ENCODE data around the gene ABR. TPM values are rescaled to one million over a fixed set of nuclear protein-coding genes. Genes with fewer than 3 reads are reported as not detected.

Gene ABR
- total RNA-seq, 1 experiment from 2014 or later: 172 TPM

GRCh38 chr17:1143573-1143972, 36.2 kb downstream of the ABR start:
- no peaks in the 10 kb centered on the region for H3K4me1 ChIP-seq (ENCODE audit: control insufficient read depth, insufficient read depth, low read length)
- H3K4me3 ChIP-seq (ENCODE audit: low read depth in 2 of 2, low read length in 2 of 2): no peak overlapping the region
- DNase-seq (ENCODE audit: low read depth, low spot score): no peak
- no TSS peak for BruUV-seq (replicated peaks)
- intact Hi-C loops (cut with micrococcal nuclease; ENCODE audit: unreplicated experiment): no loop called here
- no peak overlapping the region for H3K27ac ChIP-seq (ENCODE audit: low read length)
- TF ChIP-seq CTCF (IDR thresholded peaks at IDR 0.05) (no peak), POLR2AphosphoS5 (IDR thresholded peaks at IDR 0.05; ENCODE audit: low read depth, low read length) (no peak), REST (IDR thresholded peaks at IDR 0.05; ENCODE audit: insufficient read depth in 1 of 2, low read depth in 2 of 2, low read length in 1 of 2) (no peak), TCF7L2 (IDR thresholded peaks at IDR 0.05; ENCODE audit: low read depth, low read length) (no peak), SIN3A (IDR thresholded peaks at IDR 0.05; ENCODE audit: borderline replicate concordance, insufficient read depth, low read depth, low read length) (no peak)
- ATAC-seq: no peak
- POLR2A ChIA-PET: no interaction called here
- in situ Hi-C loops (cut with HindIII; ENCODE audit: low pct_unique_long_range_greater_than_20kb, low sequenced_read_pairs): no loop called here
- CTCF ChIA-PET: interaction anchor here (0.6 to 1.1 kb wide), 2 partner anchors 21 to 360 kb away, joined by 3 to 4 read pairs; no protein-coding TSS in a partner anchor
- H3K36me3 ChIP-seq (ENCODE audit: control insufficient read depth, insufficient read depth, low read length): no peaks in the 10 kb centered on the region
- no peaks in the 10 kb centered on the region for H3K9me3 ChIP-seq (ENCODE audit: control insufficient read depth, insufficient read depth, low read depth, low read length)
- no peaks in the 10 kb centered on the region for H3K27me3 ChIP-seq (ENCODE audit: control insufficient read depth, insufficient read depth, low read length)

- no TSS peak for BruUV-seq (replicated peaks)
- intact Hi-C loops (cut with micrococcal nuclease; ENCODE audit: unreplicated experiment): no loop called here
- DNase-seq (ENCODE audit: low read depth, low spot score) (no peak), ATAC-seq (no peak)
- H3K36me3 ChIP-seq (ENCODE audit: control insufficient read depth, insufficient read depth, low read length): no peaks in the 10 kb centered on the region
- in situ Hi-C loops (cut with HindIII; ENCODE audit: low pct_unique_long_range_greater_than_20kb, low sequenced_read_pairs): no loop called here
- TF ChIP-seq CTCF (IDR thresholded peaks at IDR 0.05) (no peak), REST (IDR thresholded peaks at IDR 0.05; ENCODE audit: insufficient read depth in 1 of 2, low read depth in 2 of 2, low read length in 1 of 2) (no peak), SIN3A (IDR thresholded peaks at IDR 0.05; ENCODE audit: borderline replicate concordance, insufficient read depth, low read depth, low read length) (no peak), POLR2AphosphoS5 (IDR thresholded peaks at IDR 0.05; ENCODE audit: low read depth, low read length) (no peak), TCF7L2 (IDR thresholded peaks at IDR 0.05; ENCODE audit: low read depth, low read length) (no peak)
- H3K4me3 ChIP-seq (ENCODE audit: low read depth in 2 of 2, low read length in 2 of 2): no peak overlapping the region
- no peaks in the 10 kb centered on the region for H3K9me3 ChIP-seq (ENCODE audit: control insufficient read depth, insufficient read depth, low read depth, low read length)
- H3K4me1 ChIP-seq (ENCODE audit: control insufficient read depth, insufficient read depth, low read length): no peaks in the 10 kb centered on the region
- no peak overlapping the region for H3K27ac ChIP-seq (ENCODE audit: low read length)
- no peaks in the 10 kb centered on the region for H3K27me3 ChIP-seq (ENCODE audit: control insufficient read depth, insufficient read depth, low read length)
- ChIA-PET CTCF (no interaction called here), POLR2A (no interaction called here)
Observed at GRCh38 chr17:1142561-1142971, 37.2 kb downstream of the ABR start.
